Measurements from ENCODE around the gene TRIL. TPM values are rescaled to one million over a fixed set of nuclear protein-coding genes. Genes with fewer than 3 reads are reported as not detected.

Gene TRIL
- total and polyA plus RNA-seq, 2 donors (not counting 3 experiments of a cell fraction or from before 2014, with no cell fraction given) = 0.52 to 1.8 TPM

- intact Hi-C loops (cut with micrococcal nuclease) (no loop called here), dilution Hi-C loops (cut with MboI; ENCODE audit: extremely low pct_ligation_motif_present, low sequenced_read_pairs) (no loop called here)
- no TSS peak for BruUV-seq (replicated peaks)
- FAIRE-seq (no peak), DNase-seq (ENCODE audit: low read depth, low spot score) (no peak)
- no peak overlapping the region for H3K4me3 ChIP-seq (replicated peaks in 1 of 3; ENCODE audit: insufficient read depth in 1 of 3, low read depth in 1 of 3, low read length in 3 of 3)
- H3K27ac ChIP-seq (ENCODE audit: insufficient read depth, low read depth, low read length) = no peak overlapping the region
- CTCF ChIA-PET = interaction anchor here (2.2 to 16.1 kb wide), 3 partner anchors 39 to 145 kb away, joined by 6 to 518 read pairs (median 10); no protein-coding TSS in a partner anchor
- peaks cover 15 to 31% of the 10 kb centered on the region in 2 experiments for H3K27me3 ChIP-seq (ENCODE audit: control insufficient read depth in 2 of 2, insufficient read depth in 2 of 2, low read length in 2 of 2)
- H4K20me1 ChIP-seq (replicated peaks; ENCODE audit: control insufficient read depth, extremely low read depth, insufficient read depth, low read length) = no peaks in the 10 kb centered on the region
- H3K9me1 ChIP-seq (replicated peaks; ENCODE audit: control insufficient read depth, extremely low read depth, insufficient read depth, low read length) = no peaks in the 10 kb centered on the region
- peaks cover 5% of the 10 kb centered on the region for H3K4me1 ChIP-seq (ENCODE audit: control insufficient read depth, extremely low read depth, insufficient read depth, low read length)
- H3K9me3 ChIP-seq (replicated peaks; ENCODE audit: control insufficient read depth, insufficient read depth, low read length) = no peaks in the 10 kb centered on the region
- no peak overlapping the region for H3K4me2 ChIP-seq (ENCODE audit: insufficient read depth, low read length)
- H3K79me2 ChIP-seq (ENCODE audit: control insufficient read depth, insufficient read depth, low read length) = no peaks in the 10 kb centered on the region
- TF ChIP-seq GATA2 (IDR thresholded peaks at IDR 0.05; ENCODE audit: insufficient read depth, insufficient read length, low read depth, low read length) = no peak
- no peak for TF ChIP-seq POLR2AphosphoS5 (IDR thresholded peaks at IDR 0.05; ENCODE audit: insufficient read depth, low read depth, low read length)
- TF ChIP-seq JUN (IDR thresholded peaks at IDR 0.05; ENCODE audit: borderline replicate concordance, insufficient read depth, insufficient read length, low read depth) = no peak
- TF ChIP-seq EZH2 (IDR thresholded peaks at IDR 0.05; ENCODE audit: borderline replicate concordance, low read depth, low read length, severe bottlenecking) = no peak
- TF ChIP-seq POLR2A (IDR thresholded peaks at IDR 0.05; ENCODE audit: low read depth, low read length) = no peak
- TF ChIP-seq, protein P1, sequence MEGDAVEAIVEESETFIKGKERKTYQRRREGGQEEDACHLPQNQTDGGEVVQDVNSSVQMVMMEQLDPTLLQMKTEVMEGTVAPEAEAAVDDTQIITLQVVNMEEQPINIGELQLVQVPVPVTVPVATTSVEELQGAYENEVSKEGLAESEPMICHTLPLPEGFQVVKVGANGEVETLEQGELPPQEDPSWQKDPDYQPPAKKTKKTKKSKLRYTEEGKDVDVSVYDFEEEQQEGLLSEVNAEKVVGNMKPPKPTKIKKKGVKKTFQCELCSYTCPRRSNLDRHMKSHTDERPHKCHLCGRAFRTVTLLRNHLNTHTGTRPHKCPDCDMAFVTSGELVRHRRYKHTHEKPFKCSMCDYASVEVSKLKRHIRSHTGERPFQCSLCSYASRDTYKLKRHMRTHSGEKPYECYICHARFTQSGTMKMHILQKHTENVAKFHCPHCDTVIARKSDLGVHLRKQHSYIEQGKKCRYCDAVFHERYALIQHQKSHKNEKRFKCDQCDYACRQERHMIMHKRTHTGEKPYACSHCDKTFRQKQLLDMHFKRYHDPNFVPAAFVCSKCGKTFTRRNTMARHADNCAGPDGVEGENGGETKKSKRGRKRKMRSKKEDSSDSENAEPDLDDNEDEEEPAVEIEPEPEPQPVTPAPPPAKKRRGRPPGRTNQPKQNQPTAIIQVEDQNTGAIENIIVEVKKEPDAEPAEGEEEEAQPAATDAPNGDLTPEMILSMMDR (IDR thresholded peaks at IDR 0.05; ENCODE audit: extremely low read depth in 1 of 2, insufficient read depth in 1 of 2, low read depth in 1 of 2, low read length in 2 of 2) = no peak
- TF ChIP-seq MYC (IDR thresholded peaks at IDR 0.05; ENCODE audit: low read depth, low read length) = no peak
- no peak for TF ChIP-seq FOS (IDR thresholded peaks at IDR 0.05; ENCODE audit: borderline replicate concordance, insufficient read depth, low read length)
- TF ChIP-seq, protein P2, sequence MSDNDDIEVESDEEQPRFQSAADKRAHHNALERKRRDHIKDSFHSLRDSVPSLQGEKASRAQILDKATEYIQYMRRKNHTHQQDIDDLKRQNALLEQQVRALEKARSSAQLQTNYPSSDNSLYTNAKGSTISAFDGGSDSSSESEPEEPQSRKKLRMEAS (IDR thresholded peaks at IDR 0.05; ENCODE audit: insufficient read depth, insufficient read length) = no peak
- POLR2A ChIA-PET = no interaction called here
- H3K9ac ChIP-seq (replicated peaks; ENCODE audit: extremely low read depth, insufficient read depth, low read length) = no peak overlapping the region
- H3K36me3 ChIP-seq (ENCODE audit: control insufficient read depth in 2 of 2, extremely low read depth in 1 of 2, insufficient read depth in 2 of 2, low read length in 2 of 2) = no peaks in the 10 kb centered on the region
- H2AFZ ChIP-seq (ENCODE audit: low read depth, low read length) = no peak overlapping the region
Measured at GRCh38 chr7:28961972-28962371, 3.8 kb upstream of the TRIL start.

Measured in endothelial cell of umbilical vein (primary cell).